Adipose tissue (tissue), 3 donors: ENCODE data around the gene RBP4. TPM values are rescaled to one million over a fixed set of nuclear protein-coding genes. Genes with fewer than 3 reads are reported as not detected.
"Not testable (repeated sequence)": the region's sequence is repeated elsewhere in the genome, so short reads cannot be mapped to it uniquely, and the experiment has no call there.

ENCODE experiments used
- H3K27ac ChIP-seq: one replicate; pipeline ENCODE4 v1.5.1; 2013; ENCODE audit warnings: low read depth, low read length
- WGBS, 3 donors: extraction: QIAGEN DNeasy Blood & Tissue Kit; methylation state at CpG; one replicate each; pipeline ENCODE4 v1.1.7; 2013; 5-methylcytosine and 5-hydroxymethylcytosine counted together
- polyA plus RNA-seq, 3 donors: library from polyadenylated mRNA; stranded (reverse); fragments of 200-250 nt; gene quantifications; one replicate each; pipeline ENCODE4 v1.2.3, GENCODE V29; 2013
- donor health status: healthy with polysubstance abuse.
- donor health status: Bipolar disorder and iron deficiency.
- donor health status: healthy.

RBP4 gene
- polyA plus RNA-seq, 3 donors = 158 to 1,290 (median 307) TPM

DNA sequence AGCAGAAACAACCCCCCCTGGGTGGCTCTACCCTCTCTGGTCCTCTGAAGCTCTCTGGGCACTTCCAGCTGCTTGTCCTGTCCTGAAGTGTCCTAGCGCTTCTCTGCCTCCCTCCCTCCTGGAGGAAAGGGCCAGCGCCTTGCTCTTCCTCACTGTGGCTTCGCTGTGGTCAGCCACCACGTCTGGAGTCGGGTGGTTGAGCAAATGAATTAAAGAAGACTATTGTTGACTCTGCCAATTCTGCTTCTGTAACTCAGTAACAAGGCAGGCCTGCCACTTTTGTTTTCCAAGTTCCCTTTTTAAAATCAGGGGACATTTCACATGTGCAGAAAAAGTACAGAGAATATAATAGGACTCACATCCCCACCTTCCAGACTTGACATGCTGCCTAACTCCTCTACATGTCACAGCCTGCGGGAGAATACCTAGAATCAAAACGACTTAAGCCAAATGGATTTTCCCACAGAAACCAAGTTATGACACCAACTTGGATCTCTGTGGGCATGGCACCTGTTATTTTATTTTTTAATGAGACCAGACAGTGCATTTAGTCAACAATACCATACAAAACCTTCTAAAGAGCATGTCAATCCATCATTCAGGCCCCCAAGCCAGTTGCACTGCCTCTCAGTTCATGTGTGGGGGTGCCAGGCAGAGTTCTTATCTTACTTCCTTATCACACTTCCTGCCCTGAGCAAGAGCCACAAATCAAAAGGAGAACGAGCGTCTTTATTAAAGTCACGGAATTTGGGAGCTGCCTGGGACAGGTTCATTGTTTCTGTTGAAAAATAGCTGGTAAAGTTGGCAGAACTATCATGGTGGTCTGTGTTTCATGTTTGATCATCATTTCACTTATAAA lies 27.8 kb downstream of the RBP4 start:
- H3K27ac ChIP-seq = no peak overlapping the region
- 27 to 36% (median 29%) methylated on average over 10 of the region's 10 CpGs for whole genome bisulfite sequencing, 3 donors

DNA sequence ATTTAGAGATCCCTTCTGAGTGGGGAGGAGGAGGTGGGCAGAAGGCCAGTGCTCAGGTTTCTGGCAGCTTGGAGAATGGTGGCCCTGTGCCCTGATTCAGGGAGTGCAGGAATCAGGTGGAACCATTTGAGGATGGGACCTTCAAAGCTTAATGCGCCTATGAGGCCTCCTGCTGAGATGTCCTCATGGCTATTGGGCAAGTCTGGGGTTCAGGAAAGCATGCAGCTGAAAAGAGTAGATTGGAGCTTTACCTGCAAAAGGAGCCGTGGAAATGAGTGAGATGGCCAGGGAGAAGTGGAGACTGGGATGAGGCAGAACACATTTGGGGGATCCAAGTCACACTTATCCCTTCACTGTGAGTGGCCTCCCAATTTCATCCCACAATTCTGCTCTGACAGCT lies 28.4 kb downstream of the RBP4 start:
- 64 to 86% (median 84%) methylated on average over 2 of the region's 2 CpGs for WGBS, 3 donors
- no peak overlapping the region for H3K27ac ChIP-seq

DNA sequence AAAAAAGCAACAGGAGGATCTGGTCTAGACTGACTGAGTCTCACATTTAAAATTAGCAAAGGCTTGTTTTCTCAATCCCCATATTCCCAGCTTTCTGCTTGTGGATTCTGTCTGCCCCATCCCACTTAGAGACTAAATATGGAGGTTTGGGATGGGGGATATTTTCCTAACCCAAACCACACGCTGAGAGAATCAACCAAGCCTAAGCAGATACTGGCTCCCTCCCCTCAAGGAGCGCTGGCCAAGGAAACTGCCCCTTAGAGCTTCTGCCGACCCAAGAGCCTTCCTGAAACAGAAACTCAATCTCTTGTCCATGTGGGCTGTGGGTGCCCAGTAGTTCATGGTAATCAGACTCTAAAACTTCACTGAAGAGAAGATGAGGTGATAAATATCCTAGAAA lies 30.7 kb downstream of the RBP4 start:
- no peak overlapping the region for H3K27ac ChIP-seq
- WGBS, 3 donors = 53 to 76% (median 65%) methylated on average over 3 of the region's 3 CpGs

DNA sequence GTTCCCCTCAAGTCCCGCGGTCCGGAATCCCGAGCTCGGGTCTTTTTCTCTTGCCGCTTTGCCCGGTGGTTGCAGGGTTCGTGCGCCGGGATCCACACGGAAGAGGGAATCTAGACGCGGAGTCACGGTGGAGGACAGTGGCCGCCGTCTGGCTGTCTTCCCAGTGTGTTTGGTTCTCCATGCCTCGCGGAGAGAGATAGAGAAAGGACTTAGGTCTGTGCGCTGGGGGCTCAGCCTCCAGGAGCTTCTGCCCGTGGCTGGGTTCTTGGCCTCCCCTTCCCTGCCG lies 33.0 kb downstream of the RBP4 start:
- H3K27ac ChIP-seq = no peak overlapping the region
- WGBS, 3 donors = 7 to 8% (median 7%) methylated on average over 21 of the region's 21 CpGs

DNA sequence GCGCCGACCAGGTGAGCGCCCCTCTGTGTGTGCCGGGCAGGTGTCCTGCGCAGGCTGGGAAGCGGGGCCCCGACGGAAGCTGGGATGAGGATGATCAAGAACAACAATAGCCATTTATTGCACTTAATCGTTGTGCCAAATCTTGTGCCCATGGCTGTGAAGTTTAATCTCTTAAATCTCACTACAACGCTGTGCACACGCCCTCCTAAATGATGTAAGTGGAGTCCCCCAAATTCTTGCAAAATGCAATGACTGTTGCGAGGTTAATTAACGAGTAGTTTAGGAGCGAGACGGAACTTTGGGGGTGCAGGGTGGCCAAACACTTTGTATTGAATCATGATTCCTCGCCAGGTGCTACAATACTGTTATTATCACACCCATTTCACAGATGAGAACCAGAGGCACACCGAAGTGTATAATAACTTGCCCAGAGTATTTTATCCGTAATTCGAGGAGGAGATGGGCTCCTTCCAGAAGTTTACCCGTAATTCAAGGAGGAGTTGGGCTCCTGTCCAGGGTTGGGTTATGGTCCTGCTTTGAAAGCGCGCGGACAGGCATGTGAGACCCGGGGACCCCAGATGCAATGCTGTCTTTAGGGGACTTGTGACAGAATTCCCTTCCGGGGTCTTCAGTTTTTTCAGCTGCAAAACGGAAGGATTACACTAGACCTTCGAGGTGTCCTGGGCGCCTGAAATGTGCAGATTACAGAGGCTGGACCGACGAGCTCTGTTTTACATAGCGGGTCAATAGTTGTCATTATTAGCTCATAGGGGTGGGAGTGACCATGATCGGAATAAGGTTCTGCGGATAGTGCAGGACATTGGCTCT lies 33.5 kb downstream of the RBP4 start:
- H3K27ac ChIP-seq = no peak overlapping the region
- 11% methylated on average over 33 of the region's 33 CpGs for WGBS, 3 donors

DNA sequence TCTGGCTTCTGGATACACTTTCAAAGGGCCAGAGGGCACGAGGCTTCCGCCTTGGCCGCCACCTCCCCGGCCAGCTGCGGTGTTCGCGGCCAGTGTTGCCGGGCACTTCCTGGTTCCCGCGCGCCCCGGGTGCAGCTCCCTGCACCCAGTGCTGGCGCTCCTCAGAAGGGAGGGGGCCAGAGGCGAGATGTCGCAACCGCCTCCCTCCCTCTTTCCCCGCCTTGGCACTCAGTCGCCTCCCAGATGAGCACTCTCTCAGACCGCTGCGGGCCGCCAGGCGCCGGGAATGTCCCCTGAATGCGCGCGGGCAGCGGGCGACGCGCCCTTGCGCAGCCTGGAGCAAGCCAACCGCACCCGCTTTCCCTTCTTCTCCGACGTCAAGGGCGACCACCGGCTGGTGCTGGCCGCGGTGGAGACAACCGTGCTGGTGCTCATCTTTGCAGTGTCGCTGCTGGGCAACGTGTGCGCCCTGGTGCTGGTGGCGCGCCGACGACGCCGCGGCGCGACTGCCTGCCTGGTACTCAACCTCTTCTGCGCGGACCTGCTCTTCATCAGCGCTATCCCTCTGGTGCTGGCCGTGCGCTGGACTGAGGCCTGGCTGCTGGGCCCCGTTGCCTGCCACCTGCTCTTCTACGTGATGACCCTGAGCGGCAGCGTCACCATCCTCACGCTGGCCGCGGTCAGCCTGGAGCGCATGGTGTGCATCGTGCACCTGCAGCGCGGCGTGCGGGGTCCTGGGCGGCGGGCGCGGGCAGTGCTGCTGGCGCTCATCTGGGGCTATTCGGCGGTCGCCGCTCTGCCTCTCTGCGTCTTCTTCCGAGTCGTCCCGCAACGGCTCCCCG lies 34.4 kb downstream of the RBP4 start, which contains the start of gene FFAR4:
TSS of gene FFAR4 (plus strand) at position 231 of the 842 bp plus-strand sequence. CDS start at position 287, 56 bp downstream.
- H3K27ac ChIP-seq = no peak within 1 kb of the TSS

DNA sequence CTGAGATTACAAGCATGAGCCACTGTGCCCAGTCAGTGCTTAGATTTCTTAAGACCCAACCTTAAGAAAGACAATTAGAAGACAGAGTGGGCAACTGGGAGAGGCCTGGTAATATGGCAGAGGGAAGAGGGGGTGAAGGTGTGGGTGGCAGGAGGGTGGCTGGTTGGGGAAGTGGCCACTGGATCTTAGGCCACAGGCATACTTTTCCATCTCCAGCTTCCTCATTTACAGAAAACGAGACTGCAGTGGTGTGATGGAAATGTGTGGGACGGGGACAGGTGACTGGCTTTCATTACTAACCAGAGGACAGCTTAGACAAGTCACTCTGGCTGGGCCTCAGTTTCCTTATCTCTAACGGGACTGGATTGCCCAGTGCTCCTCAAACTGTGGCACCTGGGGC lies 35.6 kb downstream of the RBP4 start:
- no peak overlapping the region for H3K27ac ChIP-seq
- 46 to 74% (median 62%) methylated on average over 3 of the region's 3 CpGs for WGBS, 3 donors

More for the DNA sequence above, 34.4 kb downstream of the RBP4 start, which contains the start of gene FFAR4:
- 2% methylated on average over 71 to 85 of the region's 85 CpGs for WGBS, 3 donors

DNA sequence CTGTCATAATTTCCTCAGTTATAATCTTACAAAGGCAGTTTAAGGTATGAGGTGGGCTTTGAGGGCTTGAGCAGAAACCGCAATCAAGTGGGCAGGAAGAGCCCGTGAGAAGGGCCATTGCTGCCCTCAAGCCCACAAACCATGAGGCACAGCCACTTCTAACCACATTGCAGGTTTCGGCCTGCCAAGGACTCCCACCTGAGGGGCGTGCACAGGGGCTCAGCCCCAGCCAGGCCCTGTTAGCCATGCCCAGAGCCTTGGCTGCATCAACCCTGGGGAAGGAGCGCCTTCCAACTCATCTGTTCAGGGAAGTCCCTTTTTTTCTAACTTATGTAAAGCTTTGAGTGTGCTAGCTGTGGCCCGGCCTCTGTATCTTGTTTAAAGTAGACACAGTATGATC lies 40.5 kb downstream of the RBP4 start:
- H3K27ac ChIP-seq = no peak overlapping the region
- WGBS, 3 donors = 83 to 95% (median 92%) methylated on average over 6 of the region's 6 CpGs

DNA sequence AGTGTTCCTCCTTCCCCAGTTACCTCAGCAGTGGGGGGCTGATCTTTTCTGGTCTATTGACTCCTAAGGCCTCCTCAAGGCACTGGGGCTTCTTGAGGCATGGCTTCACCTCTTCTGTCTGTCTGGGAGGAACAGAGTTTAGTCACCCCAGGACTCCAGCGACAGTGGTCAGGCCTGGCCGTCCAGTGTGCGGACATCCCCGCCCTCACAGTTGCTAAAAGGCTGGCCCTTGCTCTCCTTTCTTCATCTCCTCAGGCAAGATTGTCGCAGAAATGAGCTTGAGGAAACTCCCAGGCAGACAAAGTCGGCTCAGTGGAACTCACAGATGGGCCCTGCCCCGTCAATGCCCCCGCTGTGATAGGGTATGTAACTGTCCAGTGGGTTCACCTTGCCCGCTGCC lies 41.5 kb downstream of the RBP4 start:
- 87 to 89% (median 87%) methylated on average over 9 of the region's 9 CpGs for WGBS, 3 donors
- H3K27ac ChIP-seq = no peak overlapping the region

DNA sequence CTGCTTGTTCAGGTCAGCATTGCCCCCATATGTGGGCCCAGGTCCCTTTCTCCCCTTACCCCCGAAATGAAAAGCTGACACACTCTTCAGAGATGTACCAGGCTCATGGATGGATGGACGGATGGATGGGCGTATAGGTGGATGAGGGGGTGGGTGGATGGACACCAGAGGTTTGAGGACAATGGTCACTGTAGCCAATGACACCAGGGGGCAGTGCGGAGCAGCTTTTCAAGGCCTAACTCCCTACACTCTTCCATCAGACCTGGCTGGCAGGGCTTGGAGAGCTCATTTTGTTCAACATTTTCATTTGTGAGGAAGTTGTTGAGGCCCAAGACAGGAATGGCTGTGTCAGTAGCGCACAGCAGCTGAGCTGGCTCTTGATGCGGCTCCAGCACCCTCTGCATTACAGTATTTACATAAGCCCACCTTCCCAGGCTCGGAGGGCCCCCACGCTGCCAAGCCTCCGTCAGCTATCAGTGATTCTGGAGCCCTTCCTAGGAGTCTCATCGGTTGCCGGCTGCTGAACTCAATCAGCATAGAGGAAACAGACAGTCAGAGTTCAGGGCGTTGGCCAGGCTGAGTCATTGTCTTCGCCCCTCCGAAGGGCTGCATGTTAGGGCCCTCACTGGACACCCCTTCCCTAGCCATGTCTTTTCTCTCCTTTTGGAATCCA lies 46.1 kb downstream of the RBP4 start:
- H3K27ac ChIP-seq = no peak overlapping the region
- WGBS, 3 donors = 33 to 52% (median 48%) methylated on average over 14 of the region's 14 CpGs

DNA sequence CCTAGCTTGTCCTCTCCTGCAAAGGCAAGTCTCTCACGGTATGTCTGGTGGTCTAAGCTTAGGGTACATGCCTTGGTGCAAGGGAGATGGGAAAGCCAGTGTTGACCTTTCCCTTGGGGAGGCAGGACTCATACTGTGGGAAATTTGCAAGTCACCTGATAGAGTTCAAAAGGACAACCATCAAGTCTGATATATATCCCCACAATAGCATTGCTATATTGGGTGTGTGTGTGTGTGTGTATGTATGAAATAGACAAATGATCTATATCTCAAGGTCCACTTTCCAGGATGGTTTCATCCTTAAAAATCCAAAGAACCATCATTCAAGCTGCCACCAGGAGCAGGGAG lies 46.7 kb downstream of the RBP4 start:
- WGBS, 3 donors = 87 to 96% (median 88%) methylated on average over 1 of the region's 1 CpG
- H3K27ac ChIP-seq = no peak overlapping the region

DNA sequence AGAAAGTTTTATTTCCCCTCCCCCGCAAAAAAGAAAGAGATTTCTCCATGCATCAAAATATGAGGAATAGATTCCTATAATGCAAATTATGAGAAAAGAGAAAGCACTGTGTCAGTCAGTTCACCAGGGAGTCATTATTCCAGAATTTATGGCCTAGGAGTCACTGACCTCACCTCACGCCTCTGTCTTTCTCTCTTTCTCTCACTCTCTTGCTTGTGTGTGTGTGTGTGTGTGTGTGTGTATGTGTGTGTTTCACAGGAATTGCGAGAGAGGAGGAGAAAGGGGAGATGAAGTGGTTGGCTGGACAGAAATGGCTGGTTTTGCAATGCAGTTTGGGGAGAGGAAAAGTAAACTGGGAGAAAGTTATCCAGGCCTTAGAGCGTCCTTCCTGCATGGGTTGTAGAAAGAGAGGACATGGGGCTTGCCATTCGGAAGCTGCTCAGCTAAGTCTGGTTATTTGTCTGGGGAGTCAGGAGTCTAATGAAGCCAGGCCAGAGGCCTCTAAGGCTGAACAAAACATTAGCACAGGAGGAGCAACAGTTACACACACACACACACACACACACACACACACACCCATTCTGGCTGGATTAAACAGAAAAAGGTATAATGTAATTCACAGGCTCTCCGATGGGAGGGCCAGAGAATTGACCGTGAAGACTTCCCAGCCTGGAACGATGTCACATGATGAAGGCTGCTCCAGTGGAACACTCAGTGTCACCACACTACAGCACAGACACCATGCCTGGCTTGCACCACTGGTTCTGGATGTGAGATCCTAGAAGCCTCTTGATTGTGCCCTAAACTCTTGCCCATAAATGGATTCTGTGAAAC lies 47.3 kb downstream of the RBP4 start:
- WGBS, 3 donors = 56 to 73% (median 72%) methylated on average over 8 of the region's 8 CpGs
- H3K27ac ChIP-seq = no peak overlapping the region

DNA sequence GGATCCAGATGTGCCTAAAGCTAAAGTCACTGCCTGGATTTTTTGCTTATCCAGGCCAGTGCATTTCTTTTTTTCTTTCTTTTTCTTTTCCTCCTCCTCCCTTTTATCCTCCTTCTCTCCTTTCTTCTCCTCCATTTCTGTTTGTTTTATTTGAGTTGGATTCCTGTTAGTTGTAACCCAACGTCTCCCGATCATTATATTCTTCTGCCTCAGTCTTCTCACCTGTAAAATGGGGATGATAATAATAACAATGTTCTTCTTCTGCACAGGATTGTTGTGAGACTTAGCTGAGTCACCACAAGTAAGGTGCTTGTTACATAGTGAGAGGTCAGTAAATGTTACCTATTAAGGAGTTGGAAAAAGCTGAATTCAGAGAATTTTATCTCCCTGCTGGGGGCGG lies 48.3 kb downstream of the RBP4 start:
- H3K27ac ChIP-seq = no peak overlapping the region
- 81 to 98% (median 86%) methylated on average over 3 of the region's 3 CpGs for WGBS, 3 donors

DNA sequence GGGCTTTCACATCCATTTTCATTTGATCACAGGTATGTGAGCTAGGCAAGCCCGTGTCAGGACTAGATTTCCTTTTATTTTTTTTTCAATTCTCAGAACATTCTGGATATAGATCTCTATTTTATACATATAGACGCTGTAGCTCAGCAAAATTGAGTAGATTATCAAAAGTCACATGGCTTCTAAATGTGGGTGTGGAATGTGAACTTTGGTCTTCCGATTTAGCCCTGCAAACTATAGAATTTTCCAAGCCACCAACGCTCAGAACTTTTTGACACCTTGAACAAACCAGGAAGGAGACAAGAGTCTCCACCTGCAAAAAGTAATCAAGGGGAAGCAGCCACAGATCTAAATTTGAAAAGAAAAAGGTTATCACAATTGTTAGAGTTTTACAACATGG lies 50.4 kb downstream of the RBP4 start:
- no peak overlapping the region for H3K27ac ChIP-seq
- 68 to 87% (median 85%) methylated on average over 4 of the region's 4 CpGs for WGBS, 3 donors

DNA sequence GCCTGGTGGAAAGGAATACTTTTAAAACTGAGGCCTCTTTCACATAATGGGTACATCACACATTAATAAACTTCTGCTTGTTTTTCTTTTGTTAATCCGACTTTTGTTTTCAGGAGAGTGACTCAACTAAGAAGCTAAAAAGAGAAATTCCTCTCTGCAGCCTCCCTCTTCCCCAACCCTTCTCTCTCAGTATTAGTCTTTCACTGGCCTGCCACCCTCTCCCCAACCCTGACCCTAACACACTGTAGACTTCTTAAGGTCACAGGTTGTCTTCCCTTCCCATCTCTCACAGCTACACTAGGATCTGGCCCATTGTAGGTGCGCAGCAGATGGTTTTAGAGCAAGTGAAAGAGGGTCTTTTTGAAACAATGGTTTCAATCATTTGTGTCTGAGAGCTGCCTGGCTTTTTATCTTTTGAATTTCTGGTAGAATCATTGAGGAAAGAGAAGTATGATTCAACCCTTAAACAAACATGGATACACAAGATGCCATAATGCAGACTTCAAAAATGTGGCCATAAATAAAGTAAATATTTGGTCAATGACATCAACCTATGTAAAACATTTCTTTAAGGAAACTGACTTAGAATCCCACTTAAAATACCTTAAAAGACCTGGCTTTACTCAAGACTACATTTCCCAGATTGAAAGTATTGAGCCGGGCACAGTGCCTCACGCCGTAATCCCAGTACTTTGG lies 52.5 kb downstream of the RBP4 start:
- H3K27ac ChIP-seq = no peak overlapping the region
- WGBS, 3 donors = 89 to 94% (median 94%) methylated on average over 5 of the region's 5 CpGs

DNA sequence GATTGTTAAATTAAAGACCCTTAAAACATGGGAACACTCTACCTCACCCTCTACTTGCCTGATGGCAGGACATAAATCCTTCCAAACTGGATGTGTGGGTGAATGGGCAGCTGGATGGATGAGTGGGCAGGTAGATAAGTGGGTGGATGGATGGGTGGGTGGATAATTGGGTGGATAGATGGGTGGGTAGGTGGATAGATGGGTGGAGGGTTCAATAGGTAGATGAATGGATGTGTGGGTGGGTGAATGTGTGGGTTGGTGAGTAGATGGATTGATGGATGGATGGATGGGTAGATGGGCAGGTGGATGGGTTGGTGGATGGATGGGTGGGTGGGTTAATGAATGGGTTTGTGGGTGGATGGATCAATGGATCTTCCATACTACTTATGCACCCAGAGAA lies 53.5 kb downstream of the RBP4 start:
- H3K27ac ChIP-seq = no peak overlapping the region

DNA sequence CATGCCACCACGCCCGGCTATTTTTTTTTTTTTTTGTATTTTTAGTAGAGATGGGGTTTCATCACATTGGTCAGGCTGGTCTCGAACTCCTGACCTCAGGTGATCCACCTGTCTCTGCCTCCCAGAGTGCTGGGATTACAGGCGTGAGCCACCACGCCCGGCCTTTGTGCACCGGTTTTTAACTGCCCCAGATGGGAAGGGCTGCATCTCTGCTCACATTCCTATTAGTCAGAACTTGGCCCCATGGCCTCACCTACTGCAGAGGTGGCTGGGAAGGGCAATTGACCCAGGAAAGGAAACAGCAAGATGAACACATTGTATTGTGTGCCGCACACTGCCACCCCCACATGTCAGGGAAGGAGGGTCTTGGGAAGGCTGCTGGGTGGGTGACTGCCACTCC lies 54.0 kb downstream of the RBP4 start:
- not testable (repeated sequence) for H3K27ac ChIP-seq
- 87 to 94% (median 91%) methylated on average over 5 to 7 of the region's 8 CpGs for WGBS, 3 donors
